ENCODE results near the gene A3GALT2.

- TF ChIP-seq CTCF (IDR thresholded peaks at IDR 0.05) (no peak), POLR2A (IDR thresholded peaks at IDR 0.05) (no peak)
Measured at GRCh38 chr1:33368431-33368830, 47.5 kb upstream of the A3GALT2 start.

All from thyroid gland (tissue), 4 donors.